HepG2 (cell line): Measurements from ENCODE around the gene ZDHHC18. TPM values are rescaled to one million over a fixed set of nuclear protein-coding genes. Genes with fewer than 3 reads are reported as not detected.
A peak's percentile ranks its signal among the peaks of the same experiment; 100 is the strongest.

Experiments used
- ARNT2 ChIP-seq: sonication (generic); formaldehyde crosslinking; IDR thresholded peaks from 2 replicates; pipeline ENCODE4 v1.8.0; 2022; ENCODE audit warnings: mild to moderate bottlenecking, low read depth, missing genetic modification reagents, moderate library complexity
- DR1 ChIP-seq: sonication (generic); formaldehyde crosslinking; IDR thresholded peaks from 2 replicates; pipeline ENCODE4 v1.8.0; 2021; ENCODE audit warnings: mild to moderate bottlenecking, missing genetic modification reagents, inconsistent platforms
- ERF ChIP-seq: IDR thresholded peaks from 2 replicates; pipeline ENCODE4 v1.6.1; 2018; ENCODE audit warnings: missing biosample characterization, missing genetic modification reagents
- FOXK1 ChIP-seq: sonication (generic); formaldehyde crosslinking; IDR thresholded peaks from 2 replicates; pipeline ENCODE4 v1.4.0; 2020; ENCODE audit warnings: low read depth, missing genetic modification reagents, borderline replicate concordance
- GTF2F1 ChIP-seq: fragments of 150-350 bp; IDR thresholded peaks from 2 replicates; pipeline ENCODE4 v1.6.1; 2014; ENCODE audit warnings: low read length
- GZF1 ChIP-seq: sonication (generic); formaldehyde crosslinking; IDR thresholded peaks from 2 replicates; pipeline ENCODE4 v1.5.1; 2020; ENCODE audit warnings: mild to moderate bottlenecking, missing genetic modification reagents
- HOXA5 ChIP-seq: sonication (generic); formaldehyde crosslinking; IDR thresholded peaks from 2 replicates; pipeline ENCODE4 v1.4.0; 2020; ENCODE audit warnings: missing genetic modification reagents
- KLF12 ChIP-seq: sonication (generic); formaldehyde crosslinking; IDR thresholded peaks from 2 replicates; pipeline ENCODE4 v1.4.0; 2020; ENCODE audit warnings: missing genetic modification reagents, borderline replicate concordance
- KLF16 ChIP-seq, 2 experiments: sonication (generic) in 1 of 2; formaldehyde crosslinking in 1 of 2; IDR thresholded peaks; 2 replicates each; pipeline versions ENCODE4 v1.6.1 to v1.8.0; 2016 to 2023; ENCODE audit warnings: missing genetic modification reagents in 2 of 2, missing compliant biosample characterization in 1 of 2
- MED1 ChIP-seq: sonication (generic); formaldehyde crosslinking; IDR thresholded peaks from 2 replicates; pipeline ENCODE4 v1.4.0; 2020; ENCODE audit warnings: missing genetic modification reagents
- MTF2 ChIP-seq: sonication (generic); formaldehyde crosslinking; IDR thresholded peaks from 2 replicates; pipeline ENCODE4 v1.5.0; 2020; ENCODE audit warnings: missing genetic modification reagents, borderline replicate concordance
- NFIB ChIP-seq: sonication (generic); formaldehyde crosslinking; IDR thresholded peaks from 2 replicates; pipeline ENCODE4 v1.9.0; 2021; ENCODE audit warnings: missing genetic modification reagents, mild to moderate bottlenecking, borderline replicate concordance
- NKX3-1 ChIP-seq: sonication (generic); formaldehyde crosslinking; IDR thresholded peaks from 2 replicates; pipeline ENCODE4 v1.5.0; 2020; ENCODE audit warnings: missing genetic modification reagents
- PHF20 ChIP-seq: sonication (generic); formaldehyde crosslinking; IDR thresholded peaks from 2 replicates; pipeline ENCODE4 v1.5.0; 2020; ENCODE audit warnings: mild to moderate bottlenecking, missing genetic modification reagents
- POLR2A ChIP-seq, 2 experiments: IDR thresholded peaks; 2 replicates each; pipeline ENCODE4 v1.6.1; 2011; ENCODE audit warnings: low read depth in 2 of 2, low read length in 2 of 2, mild to moderate bottlenecking in 1 of 2, moderate library complexity in 1 of 2; ENCODE audit not compliant: insufficient read depth in 1 of 2
- SMYD3 ChIP-seq: sonication (generic); formaldehyde crosslinking; IDR thresholded peaks from 2 replicates; pipeline ENCODE4 v1.8.1; 2023; ENCODE audit warnings: mild to moderate bottlenecking, missing genetic modification reagents
- THAP11 ChIP-seq: IDR thresholded peaks from 2 replicates; pipeline ENCODE4 v1.6.1; 2016; ENCODE audit warnings: missing biosample characterization, missing genetic modification reagents
- WIZ ChIP-seq: sonication (generic); formaldehyde crosslinking; IDR thresholded peaks from 2 replicates; pipeline ENCODE4 v1.5.1; 2020; ENCODE audit warnings: mild to moderate bottlenecking, missing genetic modification reagents
- YY1 ChIP-seq: IDR thresholded peaks from 2 replicates; pipeline ENCODE4 v1.6.1; 2011; ENCODE audit warnings: low read length, low read depth, moderate library complexity, mild to moderate bottlenecking; ENCODE audit not compliant: insufficient read depth, insufficient replicate concordance
- ZBTB7A ChIP-seq: sonication (generic); formaldehyde crosslinking; IDR thresholded peaks from 2 replicates; pipeline ENCODE4 v1.8.0; 2022; ENCODE audit warnings: mild to moderate bottlenecking, missing genetic modification reagents
- ZBTB7B ChIP-seq: sonication (generic); formaldehyde crosslinking; IDR thresholded peaks from 2 replicates; pipeline ENCODE4 v1.4.0; 2020; ENCODE audit warnings: missing genetic modification reagents
- ZNF350 ChIP-seq: sonication (generic); formaldehyde crosslinking; IDR thresholded peaks from 2 replicates; pipeline ENCODE4 v1.4.0; 2020; ENCODE audit warnings: mild to moderate bottlenecking, low read depth, missing genetic modification reagents, borderline replicate concordance
- ZNF484 ChIP-seq: sonication (generic); formaldehyde crosslinking; IDR thresholded peaks from 2 replicates; pipeline ENCODE4 v1.5.1; 2020; ENCODE audit warnings: mild to moderate bottlenecking, low read depth, missing genetic modification reagents, borderline replicate concordance
- ZNF605 ChIP-seq: sonication (generic); formaldehyde crosslinking; IDR thresholded peaks from 2 replicates; pipeline ENCODE4 v1.8.0; 2022; ENCODE audit warnings: mild to moderate bottlenecking, missing genetic modification reagents
- polyA plus RNA-seq, 8 experiments: library from polyadenylated mRNA; depleted of rRNA in 3 of 8; stranded (reverse) in 7 of 8; unstranded in 1 of 8; fragments of >200 nt; fragmentation: Illumina TruSeq in 4 of 8; extraction: Trizol in 4 of 8; gene quantifications; 2 replicates each; pipeline versions ENCODE4 v1.2.1 to v1.2.3, GENCODE V29; 2011 to 2016; ENCODE audit warnings: low read depth in 4 of 8, missing spikeins in 1 of 8, mixed read lengths in 1 of 8; ENCODE audit not compliant: insufficient read depth in 1 of 8
- total RNA-seq, 5 experiments: library from RNA; depleted of rRNA; stranded (reverse); fragments of >200 nt; fragmentation: Illumina TruSeq; extraction: Trizol; gene quantifications; 2 replicates each; pipeline ENCODE4 v1.2.3, GENCODE V29; 2016; ENCODE audit warnings: low read depth in 1 of 5
- TF ChIP-seq, protein P1 (sequence below): IDR thresholded peaks from 2 replicates; pipeline ENCODE4 v1.6.1; 2018; ENCODE audit warnings: missing genetic modification reagents
- TF ChIP-seq, protein P2 (sequence below): sonication (generic); formaldehyde crosslinking; IDR thresholded peaks from 2 replicates; pipeline ENCODE4 v1.5.0; 2020; ENCODE audit warnings: missing genetic modification reagents
- TF ChIP-seq, protein P3 (sequence below): sonication (generic); formaldehyde crosslinking; IDR thresholded peaks from 2 replicates; pipeline ENCODE4 v1.9.0; 2021; ENCODE audit warnings: missing genetic modification reagents, borderline replicate concordance
- TF ChIP-seq, protein P4 (sequence below): sonication (generic); formaldehyde crosslinking; IDR thresholded peaks from 2 replicates; pipeline ENCODE4 v1.5.0; 2020; ENCODE audit warnings: missing genetic modification reagents

Gene ZDHHC18
- total and polyA plus RNA-seq, 2 of the 13 experiments (the other 11 are each of a cell fraction or from before 2014, with no cell fraction given) = 13.2 to 35.3 TPM

DNA sequence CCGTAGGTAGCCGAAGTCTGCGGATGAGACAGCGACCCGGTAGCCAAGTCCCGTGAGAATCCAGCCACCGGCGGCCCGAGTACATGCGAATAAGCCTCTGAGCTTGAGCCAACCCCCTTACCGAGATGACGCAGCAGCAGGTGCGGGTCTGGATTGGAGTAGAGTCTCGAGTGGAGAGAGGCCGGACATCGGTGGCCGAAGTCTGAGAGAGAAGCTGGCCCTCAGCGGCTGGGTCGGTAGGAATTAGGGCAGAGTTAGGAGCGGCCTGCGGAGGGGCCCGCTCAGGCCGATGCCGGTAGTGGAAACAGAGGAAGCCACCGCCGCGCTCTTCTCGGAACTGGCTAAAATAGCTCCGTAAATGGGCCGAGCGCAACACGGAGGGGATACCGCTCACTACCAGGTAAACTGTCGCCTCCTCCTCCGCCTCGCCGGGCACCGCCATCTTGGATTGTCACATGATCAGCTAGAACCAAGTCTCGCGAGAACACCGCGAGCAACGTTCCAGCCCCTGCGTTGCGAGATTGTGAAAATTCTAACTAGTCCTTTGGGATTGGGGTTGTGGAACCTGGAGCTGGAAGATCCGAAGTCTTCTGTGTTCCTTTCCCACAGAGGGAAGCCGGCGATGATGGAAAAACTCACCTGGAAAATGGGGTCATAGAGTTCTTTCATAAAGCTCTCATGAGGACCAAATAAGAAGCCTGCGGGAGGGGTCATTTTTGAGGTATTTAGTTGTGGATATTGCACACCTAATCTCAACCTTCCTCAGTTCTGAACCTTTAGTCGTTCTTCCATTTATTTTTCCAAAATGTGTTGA lies 73.7 kb downstream of the ZDHHC18 start, which contains the start of gene GPATCH3 (continued):
- TF ChIP-seq, protein P1, sequence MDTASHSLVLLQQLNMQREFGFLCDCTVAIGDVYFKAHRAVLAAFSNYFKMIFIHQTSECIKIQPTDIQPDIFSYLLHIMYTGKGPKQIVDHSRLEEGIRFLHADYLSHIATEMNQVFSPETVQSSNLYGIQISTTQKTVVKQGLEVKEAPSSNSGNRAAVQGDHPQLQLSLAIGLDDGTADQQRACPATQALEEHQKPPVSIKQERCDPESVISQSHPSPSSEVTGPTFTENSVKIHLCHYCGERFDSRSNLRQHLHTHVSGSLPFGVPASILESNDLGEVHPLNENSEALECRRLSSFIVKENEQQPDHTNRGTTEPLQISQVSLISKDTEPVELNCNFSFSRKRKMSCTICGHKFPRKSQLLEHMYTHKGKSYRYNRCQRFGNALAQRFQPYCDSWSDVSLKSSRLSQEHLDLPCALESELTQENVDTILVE (CRISPR knock-in tag) = peak; percentile 69; the same call in 1 of the 2 replicates
- TF ChIP-seq GZF1 (CRISPR knock-in tag) (no peak), GTF2F1 (no peak), MTF2 (no peak), WIZ (no peak), THAP11 (CRISPR knock-in tag) (peak; percentile 89), HOXA5 (CRISPR knock-in tag) (peak; percentile 77; the same call in 1 of the 2 replicates), FOXK1 (CRISPR knock-in tag) (peak; percentile 86; the same call in 1 of the 2 replicates), SMYD3 (CRISPR knock-in tag) (peak; percentile 83; the same call in 1 of the 2 replicates), ZNF605 (peak; percentile 76), NKX3-1 (no peak), ZBTB7B (CRISPR knock-in tag) (peak; percentile 12; the same call in 1 of the 2 replicates), ARNT2 (CRISPR knock-in tag) (peak; percentile 94; the same call in 1 of the 2 replicates), ZBTB7A (CRISPR knock-in tag) (peak; percentile 18; the same call in 1 of the 2 replicates), ZNF350 (CRISPR knock-in tag) (no peak; the same call in 1 of the 2 replicates), POLR2A (IDR thresholded peaks at IDR 0.05; ENCODE audit: insufficient read depth in 1 of 2, low read depth in 2 of 2, low read length in 2 of 2) (peak; percentile 79 to 98), ZNF484 (no peak), DR1 (CRISPR knock-in tag) (peak; percentile 72; the same call in 1 of the 2 replicates), ERF (CRISPR knock-in tag) (0 out of 2 replicates have a peak, but pooled peaks have one; percentile 39), KLF16 (CRISPR knock-in tag; IDR thresholded peaks at IDR 0.05) (peak in 1 of 2 experiments; percentile 82; a peak in 1 of 4 replicates), YY1 (peak; percentile 99), MED1 (CRISPR knock-in tag) (peak; percentile 81), NFIB (no peak), KLF12 (CRISPR knock-in tag) (no peak), PHF20 (CRISPR knock-in tag) (peak; percentile 99)
- TF ChIP-seq, protein P2, sequence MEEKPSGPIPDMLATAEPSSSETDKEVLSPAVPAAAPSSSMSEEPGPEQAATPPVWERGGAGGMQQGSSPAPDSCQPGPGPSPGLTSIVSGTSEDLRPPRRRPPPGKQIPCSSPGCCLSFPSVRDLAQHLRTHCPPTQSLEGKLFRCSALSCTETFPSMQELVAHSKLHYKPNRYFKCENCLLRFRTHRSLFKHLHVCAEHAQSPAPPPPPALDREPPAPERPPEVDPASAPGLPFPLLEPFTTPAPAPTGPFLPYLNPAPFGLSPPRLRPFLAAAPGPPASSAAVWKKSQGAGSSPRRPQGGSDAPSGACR = no peak
- TF ChIP-seq, protein P3, sequence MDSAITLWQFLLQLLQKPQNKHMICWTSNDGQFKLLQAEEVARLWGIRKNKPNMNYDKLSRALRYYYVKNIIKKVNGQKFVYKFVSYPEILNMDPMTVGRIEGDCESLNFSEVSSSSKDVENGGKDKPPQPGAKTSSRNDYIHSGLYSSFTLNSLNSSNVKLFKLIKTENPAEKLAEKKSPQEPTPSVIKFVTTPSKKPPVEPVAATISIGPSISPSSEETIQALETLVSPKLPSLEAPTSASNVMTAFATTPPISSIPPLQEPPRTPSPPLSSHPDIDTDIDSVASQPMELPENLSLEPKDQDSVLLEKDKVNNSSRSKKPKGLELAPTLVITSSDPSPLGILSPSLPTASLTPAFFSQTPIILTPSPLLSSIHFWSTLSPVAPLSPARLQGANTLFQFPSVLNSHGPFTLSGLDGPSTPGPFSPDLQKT (CRISPR knock-in tag) = no peak
- TF ChIP-seq, protein P4, sequence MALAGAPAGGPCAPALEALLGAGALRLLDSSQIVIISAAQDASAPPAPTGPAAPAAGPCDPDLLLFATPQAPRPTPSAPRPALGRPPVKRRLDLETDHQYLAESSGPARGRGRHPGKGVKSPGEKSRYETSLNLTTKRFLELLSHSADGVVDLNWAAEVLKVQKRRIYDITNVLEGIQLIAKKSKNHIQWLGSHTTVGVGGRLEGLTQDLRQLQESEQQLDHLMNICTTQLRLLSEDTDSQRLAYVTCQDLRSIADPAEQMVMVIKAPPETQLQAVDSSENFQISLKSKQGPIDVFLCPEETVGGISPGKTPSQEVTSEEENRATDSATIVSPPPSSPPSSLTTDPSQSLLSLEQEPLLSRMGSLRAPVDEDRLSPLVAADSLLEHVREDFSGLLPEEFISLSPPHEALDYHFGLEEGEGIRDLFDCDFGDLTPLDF (CRISPR knock-in tag) = no peak; the same call in 1 of the 2 replicates
